ENCODE data around the gene ABCG5. TPM values are rescaled to one million over a fixed set of nuclear protein-coding genes. Genes with fewer than 3 reads are reported as not detected.

ABCG5 gene
- total and polyA plus RNA-seq, 12 donors = 0.03 to 0.69 (median 0.20) TPM; not detected in 4

DNA sequence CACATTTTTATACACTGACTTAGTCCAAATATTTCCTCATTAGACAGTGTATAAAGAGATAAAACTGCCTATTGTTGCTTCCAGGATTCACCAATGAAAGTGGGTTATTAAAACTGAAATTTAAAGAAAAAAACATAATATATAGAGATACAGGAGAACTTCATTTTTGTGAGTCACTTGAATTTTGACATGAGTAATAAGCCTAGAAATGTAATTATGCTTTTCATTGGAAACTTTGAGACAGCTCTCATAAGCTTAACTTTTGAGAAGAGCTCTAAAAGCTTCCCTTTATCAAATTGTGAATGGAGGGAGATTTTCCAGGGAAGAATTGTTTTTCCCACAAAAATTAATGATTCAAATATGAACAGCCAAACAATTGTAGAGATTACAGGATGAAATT is 50.7 kb downstream of the ABCG5 start:
- Histone ChIP-seq H3K27ac (no peak overlapping the region), H3K36me3 (replicated peaks in 1 of 2) (peaks cover 0 to 5% of the 10 kb centered on the region in 2 donors)

DNA sequence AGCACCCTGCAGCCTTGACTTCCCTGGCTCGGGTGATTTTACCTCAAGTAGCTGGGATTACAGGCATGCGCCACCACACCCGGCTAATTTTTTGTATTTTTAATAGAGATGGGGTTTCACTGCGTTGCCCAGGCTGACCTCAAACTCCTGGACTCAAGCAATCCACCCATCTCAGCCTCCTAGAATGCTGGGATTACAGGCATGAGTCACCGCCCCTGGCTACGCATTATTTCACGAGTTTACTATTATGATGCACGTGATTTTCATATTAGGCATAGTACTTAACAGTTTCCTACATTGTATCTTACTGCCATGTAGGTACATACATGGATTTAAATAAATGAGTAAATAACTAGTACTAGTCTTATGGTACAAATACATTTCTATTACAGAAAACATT is 60.4 kb downstream of the ABCG5 start:
- peaks cover 4 to 9% of the 10 kb centered on the region in 2 donors for H3K4me1 ChIP-seq (replicated peaks in 1 of 2)
- no peak for DNase-seq
- no peak overlapping the region for H3K4me3 ChIP-seq
- H3K27ac ChIP-seq = no peak overlapping the region
- H3K9me3 ChIP-seq (replicated peaks in 1 of 3) = no peaks in the 10 kb centered on the region
- WGBS, 4 donors = 94 to 97% (median 95%) methylated on average over 8 of the region's 8 CpGs
- intact Hi-C loops (cut with DNase I) = loop anchor here in 1 of 2 donors (10.0 kb wide), 1 partner anchor 143 kb away; the partner anchor contains the start of gene PLEKHH2
- H3K36me3 ChIP-seq (replicated peaks in 1 of 2) = no peaks in the 10 kb centered on the region
- TF ChIP-seq, protein P1, sequence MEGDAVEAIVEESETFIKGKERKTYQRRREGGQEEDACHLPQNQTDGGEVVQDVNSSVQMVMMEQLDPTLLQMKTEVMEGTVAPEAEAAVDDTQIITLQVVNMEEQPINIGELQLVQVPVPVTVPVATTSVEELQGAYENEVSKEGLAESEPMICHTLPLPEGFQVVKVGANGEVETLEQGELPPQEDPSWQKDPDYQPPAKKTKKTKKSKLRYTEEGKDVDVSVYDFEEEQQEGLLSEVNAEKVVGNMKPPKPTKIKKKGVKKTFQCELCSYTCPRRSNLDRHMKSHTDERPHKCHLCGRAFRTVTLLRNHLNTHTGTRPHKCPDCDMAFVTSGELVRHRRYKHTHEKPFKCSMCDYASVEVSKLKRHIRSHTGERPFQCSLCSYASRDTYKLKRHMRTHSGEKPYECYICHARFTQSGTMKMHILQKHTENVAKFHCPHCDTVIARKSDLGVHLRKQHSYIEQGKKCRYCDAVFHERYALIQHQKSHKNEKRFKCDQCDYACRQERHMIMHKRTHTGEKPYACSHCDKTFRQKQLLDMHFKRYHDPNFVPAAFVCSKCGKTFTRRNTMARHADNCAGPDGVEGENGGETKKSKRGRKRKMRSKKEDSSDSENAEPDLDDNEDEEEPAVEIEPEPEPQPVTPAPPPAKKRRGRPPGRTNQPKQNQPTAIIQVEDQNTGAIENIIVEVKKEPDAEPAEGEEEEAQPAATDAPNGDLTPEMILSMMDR (IDR thresholded peaks at IDR 0.05) = no peak
- TF ChIP-seq POLR2A (IDR thresholded peaks at IDR 0.05) = no peak
- no peaks in the 10 kb centered on the region for H3K27me3 ChIP-seq

More for the DNA sequence above, 50.7 kb downstream of the ABCG5 start:
- TF ChIP-seq POLR2A (IDR thresholded peaks at IDR 0.05) = no peak
- TF ChIP-seq, protein P1 (IDR thresholded peaks at IDR 0.05) = no peak
- no peak for DNase-seq
- Histone ChIP-seq H3K27me3 (no peaks in the 10 kb centered on the region), H3K4me1 (replicated peaks in 1 of 2) (no peaks in the 10 kb centered on the region), H3K9me3 (replicated peaks in 1 of 3) (no peaks in the 10 kb centered on the region), H3K4me3 (no peak overlapping the region)
- intact Hi-C loops (cut with DNase I) = no loop called here

DNA sequence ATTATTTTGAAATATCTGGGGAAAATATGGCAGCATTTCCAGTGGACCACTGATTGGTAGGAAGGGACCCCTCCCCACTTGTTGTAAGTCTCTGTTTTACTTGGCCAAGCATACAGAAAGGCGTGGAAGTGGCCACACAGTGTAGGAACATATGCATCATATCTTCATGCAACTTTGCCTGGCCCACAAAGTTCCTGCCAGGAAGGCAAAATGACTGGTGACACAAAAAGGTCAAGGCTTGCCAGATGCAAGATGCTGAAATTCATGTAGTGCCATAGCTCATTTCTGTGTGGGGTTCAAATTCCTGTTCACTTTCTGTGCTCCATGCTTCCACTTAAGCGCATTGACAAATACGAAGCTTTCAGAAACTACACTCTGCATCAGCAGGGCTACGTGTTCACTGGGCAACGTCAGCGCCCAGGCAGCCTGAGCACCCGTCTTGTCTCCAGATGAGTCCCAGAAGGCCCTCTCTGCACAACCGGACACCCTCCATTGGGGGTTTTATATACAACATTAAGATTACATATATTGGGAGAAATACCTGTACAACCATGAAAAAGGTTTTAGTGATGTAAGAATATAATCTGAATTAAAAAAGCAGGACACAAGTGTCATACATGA is 61.2 kb downstream of the ABCG5 start:
- WGBS, 4 donors = 89 to 95% (median 91%) methylated on average over 8 of the region's 8 CpGs

DNA sequence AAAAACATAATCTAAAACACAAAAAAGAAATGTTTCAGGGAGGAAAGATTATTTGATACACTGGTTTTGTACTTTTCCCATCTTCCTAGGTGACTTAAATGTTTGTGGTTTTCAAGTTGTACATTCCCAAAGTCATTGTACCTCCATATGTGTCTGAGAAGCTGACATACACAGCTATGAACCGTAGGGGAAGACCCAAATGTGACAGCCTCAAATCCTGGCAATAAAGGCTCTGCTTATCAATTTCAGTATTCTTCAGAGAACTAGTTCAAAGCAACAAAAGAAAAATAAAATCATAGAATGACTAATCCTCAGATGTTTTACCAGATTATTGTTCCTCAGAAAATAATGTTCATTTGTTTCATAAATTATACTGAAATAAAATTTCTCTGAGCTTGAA is 62.3 kb downstream of the ABCG5 start:
- intact Hi-C loops (cut with DNase I) = loop anchor here in 1 of 2 donors (10.0 kb wide), 1 partner anchor 142 kb away; the partner anchor contains the start of gene PLEKHH2
- no peaks in the 10 kb centered on the region for H3K36me3 ChIP-seq (replicated peaks in 1 of 2)
- 55 to 73% (median 64%) methylated on average over 1 of the region's 1 CpG for WGBS, 4 donors

More for the DNA sequence above, 61.2 kb downstream of the ABCG5 start:
- intact Hi-C loops (cut with DNase I) = loop anchor here in 1 of 2 donors (10.0 kb wide), 1 partner anchor 143 kb away; the partner anchor contains the start of gene PLEKHH2
- Histone ChIP-seq H3K27me3 (no peaks in the 10 kb centered on the region), H3K36me3 (replicated peaks in 1 of 2) (no peaks in the 10 kb centered on the region), H3K27ac (no peak overlapping the region), H3K4me1 (replicated peaks in 1 of 2) (peaks cover 4 to 9% of the 10 kb centered on the region in 2 donors), H3K4me3 (no peak overlapping the region), H3K9me3 (replicated peaks in 1 of 3) (no peaks in the 10 kb centered on the region)
- TF ChIP-seq, protein P1 (IDR thresholded peaks at IDR 0.05) = no peak
- no peak for TF ChIP-seq POLR2A (IDR thresholded peaks at IDR 0.05)
- peak in 3 of 7 donors; percentile 16 to 18 (median 17) for DNase-seq

More for the DNA sequence above, 62.3 kb downstream of the ABCG5 start:
- DNase-seq = no peak
- H3K27ac ChIP-seq = no peak overlapping the region
- H3K27me3 ChIP-seq = no peaks in the 10 kb centered on the region
- H3K4me1 ChIP-seq (replicated peaks in 1 of 2) = peaks cover 4 to 9% of the 10 kb centered on the region in 2 donors
- no peaks in the 10 kb centered on the region for H3K9me3 ChIP-seq (replicated peaks in 1 of 3)
- H3K4me3 ChIP-seq = no peak overlapping the region
- TF ChIP-seq, protein P1 (IDR thresholded peaks at IDR 0.05) = no peak
- no peak for TF ChIP-seq POLR2A (IDR thresholded peaks at IDR 0.05)

Measured in adrenal gland (tissue), 12 donors.